GM12875 (cell line): Measurements from ENCODE around the gene ADAMTSL3.

Experiments used
- H3K4me3 ChIP-seq: one replicate; pipeline ENCODE4 v1.5.1; 2011; ENCODE audit warnings: low read depth, low read length, control low read depth
- TF ChIP-seq, protein P1 (sequence below): IDR thresholded peaks from 2 replicates; pipeline ENCODE4 v1.5.1; 2011; ENCODE audit warnings: low read depth, mild to moderate bottlenecking, control low read depth, inconsistent platforms, low read length, moderate library complexity, borderline replicate concordance; ENCODE audit not compliant: insufficient read depth

The ADAMTSL3 gene

DNA sequence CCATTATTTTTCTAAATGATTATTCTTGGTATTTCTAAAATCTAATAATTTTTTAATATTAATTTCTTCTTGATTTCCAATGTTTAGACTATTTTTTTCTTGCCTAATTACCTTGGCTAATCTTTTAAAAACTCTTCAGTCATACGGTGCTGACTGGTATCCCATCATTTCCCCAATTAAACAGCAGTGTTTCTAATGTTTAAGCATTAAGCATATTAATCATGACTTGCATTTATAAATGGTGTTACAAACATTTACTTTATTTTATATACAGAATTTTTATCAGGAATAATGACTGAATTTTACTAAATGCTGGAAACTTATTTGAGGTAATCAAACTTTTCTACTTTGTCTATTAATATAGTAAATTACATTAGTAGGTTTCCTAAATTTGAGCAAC is 199.3 kb downstream of the ADAMTSL3 start:
- H3K4me3 ChIP-seq: no peak overlapping the region
- TF ChIP-seq, protein P1, sequence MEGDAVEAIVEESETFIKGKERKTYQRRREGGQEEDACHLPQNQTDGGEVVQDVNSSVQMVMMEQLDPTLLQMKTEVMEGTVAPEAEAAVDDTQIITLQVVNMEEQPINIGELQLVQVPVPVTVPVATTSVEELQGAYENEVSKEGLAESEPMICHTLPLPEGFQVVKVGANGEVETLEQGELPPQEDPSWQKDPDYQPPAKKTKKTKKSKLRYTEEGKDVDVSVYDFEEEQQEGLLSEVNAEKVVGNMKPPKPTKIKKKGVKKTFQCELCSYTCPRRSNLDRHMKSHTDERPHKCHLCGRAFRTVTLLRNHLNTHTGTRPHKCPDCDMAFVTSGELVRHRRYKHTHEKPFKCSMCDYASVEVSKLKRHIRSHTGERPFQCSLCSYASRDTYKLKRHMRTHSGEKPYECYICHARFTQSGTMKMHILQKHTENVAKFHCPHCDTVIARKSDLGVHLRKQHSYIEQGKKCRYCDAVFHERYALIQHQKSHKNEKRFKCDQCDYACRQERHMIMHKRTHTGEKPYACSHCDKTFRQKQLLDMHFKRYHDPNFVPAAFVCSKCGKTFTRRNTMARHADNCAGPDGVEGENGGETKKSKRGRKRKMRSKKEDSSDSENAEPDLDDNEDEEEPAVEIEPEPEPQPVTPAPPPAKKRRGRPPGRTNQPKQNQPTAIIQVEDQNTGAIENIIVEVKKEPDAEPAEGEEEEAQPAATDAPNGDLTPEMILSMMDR: no peak

DNA sequence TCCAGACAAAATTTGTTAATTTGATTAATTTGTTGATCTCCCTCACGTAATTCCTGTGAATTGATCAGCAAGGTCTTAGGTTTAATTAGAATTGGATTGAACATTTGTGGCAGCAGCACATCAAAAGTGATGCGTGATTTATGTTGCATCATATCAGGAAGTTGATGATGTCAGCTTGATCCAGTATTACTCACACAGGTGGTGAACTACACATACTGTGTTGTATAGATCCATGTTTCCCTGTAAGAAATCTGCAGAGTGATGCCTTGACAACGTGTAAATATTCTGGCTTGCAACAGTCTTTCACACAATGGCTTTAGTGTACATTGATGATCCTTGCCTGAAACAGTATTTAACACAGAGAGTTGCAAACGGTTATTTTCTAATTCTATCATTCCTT is 200.4 kb downstream of the ADAMTSL3 start:
- no peak overlapping the region for H3K4me3 ChIP-seq
- TF ChIP-seq, protein P1: no peak

DNA sequence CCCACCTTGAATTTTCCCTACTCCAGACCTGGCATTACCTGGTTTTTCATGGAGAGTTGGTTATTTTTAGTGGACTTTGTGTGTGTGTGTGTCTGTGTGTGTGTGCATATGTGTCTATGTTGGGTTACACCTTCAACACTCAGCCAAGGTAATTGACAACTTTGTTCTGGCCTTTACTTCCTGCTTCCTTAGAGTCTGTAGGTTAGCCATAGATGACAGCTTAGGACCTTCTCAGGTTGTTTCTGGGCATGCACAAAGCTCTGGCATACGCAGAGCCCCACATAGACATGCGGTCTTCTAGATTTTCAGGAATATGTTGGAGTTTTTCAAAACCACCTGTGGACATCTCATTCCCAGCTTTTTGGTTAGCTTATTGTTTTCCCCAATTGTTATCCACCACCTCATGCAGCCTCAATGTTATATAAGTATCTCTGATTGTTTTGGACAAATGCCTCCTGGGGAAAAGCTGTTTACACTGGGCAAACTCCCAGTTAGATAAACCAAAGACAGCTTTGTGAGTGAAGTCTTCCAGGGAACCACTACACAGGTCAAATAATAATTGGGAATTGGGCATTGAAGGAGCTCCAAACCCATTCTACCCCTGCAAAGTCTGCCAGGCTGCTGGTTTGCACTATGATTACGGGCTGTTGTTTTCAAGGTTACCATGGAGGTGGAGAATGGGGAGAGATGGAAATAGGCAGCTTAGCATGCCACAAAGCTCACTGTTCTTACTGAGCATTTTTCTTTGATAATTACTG is 201.2 kb downstream of the ADAMTSL3 start:
- TF ChIP-seq, protein P1: no peak
- no peak overlapping the region for H3K4me3 ChIP-seq

DNA sequence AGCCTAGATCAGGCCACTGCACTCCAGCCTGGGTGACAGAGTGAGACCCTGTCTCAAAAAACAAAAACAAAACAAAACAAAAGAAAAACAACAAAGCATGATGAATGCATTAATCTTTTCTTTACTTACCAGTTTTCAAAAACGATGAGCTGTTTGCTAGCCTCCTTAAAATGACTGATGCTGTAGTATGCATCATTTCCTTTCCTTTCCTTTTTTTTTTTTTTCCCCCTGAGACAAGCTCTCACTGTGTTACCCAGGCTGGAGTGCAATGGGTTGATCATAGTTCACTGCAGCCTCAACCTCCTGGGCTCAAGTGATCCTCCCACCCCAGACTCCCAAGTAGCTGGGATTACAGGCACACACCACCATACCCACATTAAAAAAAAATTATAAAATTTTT is 202.0 kb downstream of the ADAMTSL3 start:
- no peak overlapping the region for H3K4me3 ChIP-seq
- TF ChIP-seq, protein P1: no peak

DNA sequence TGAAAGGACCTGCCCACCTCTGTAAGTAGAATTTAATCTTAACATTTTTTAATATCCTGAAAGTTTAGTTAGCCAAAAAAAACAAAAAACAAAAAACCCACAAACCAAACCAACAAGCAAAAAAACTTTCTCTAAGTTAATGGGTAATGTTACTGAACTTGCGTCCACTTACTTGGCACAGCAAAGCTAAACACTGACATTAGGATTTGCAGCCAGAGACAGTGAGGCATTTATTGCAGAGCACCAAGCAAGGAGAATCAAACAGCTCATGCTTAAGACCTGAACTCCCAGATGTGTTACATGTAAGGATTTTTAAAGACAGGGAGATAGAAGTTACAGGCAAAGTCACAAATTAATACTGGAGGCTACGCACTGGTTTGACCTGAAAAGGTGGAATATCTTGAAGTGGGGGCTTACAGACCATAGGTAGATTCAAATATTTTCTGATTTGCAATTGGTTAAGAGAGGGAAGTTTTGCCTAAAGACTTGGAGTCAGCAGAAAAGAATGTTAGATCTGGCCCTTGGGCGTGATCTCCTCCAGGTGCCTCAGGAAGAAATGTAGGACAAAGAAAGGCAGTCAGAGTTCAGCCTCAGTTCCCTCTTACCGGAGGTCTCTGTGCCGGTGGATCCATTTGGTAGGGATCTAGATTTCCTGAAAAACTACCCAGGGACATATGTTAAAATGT is 205.0 kb downstream of the ADAMTSL3 start:
- TF ChIP-seq, protein P1: no peak
- no peak overlapping the region for H3K4me3 ChIP-seq

DNA sequence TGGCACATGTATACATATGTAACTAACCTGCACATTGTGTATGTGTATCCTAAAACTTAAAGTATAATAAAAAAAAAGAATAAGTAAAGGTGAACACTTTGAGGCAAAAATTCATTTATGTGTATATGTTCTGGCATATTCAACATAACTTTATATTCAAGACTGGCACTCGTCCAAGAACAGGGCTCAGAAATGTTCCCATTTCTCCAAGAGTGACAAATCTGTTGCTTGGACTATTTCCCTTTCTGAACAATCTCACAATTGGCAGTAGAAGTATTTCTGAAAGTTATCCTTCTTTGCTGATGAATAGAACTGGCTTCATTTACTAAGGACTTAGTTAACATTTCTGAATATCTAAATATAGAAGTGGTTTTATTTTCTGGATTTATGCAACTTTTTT is 212.8 kb downstream of the ADAMTSL3 start:
- TF ChIP-seq, protein P1: no peak
- H3K4me3 ChIP-seq: no peak overlapping the region

DNA sequence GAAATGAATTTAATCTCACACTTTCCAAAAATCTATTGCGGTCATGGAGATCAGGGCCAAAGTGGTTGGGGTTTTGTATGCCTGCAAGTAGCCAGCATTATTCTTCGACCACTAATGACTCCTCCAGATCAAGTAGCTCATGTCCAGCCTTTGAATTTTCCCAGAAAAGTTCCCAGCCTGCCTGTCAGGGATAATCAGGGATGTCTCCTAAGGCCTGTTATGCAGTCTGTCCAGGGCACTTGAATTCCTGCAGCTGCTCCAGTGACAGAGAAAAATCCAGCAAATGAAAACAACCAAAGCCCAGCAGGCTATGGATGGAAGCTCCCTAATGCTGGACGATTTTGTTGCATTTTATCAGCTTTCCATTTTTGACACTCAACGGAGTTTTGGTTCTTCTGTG is 215.4 kb downstream of the ADAMTSL3 start:
- TF ChIP-seq, protein P1: no peak
- no peak overlapping the region for H3K4me3 ChIP-seq
